NCI-H510A (cell line): ENCODE measurements around the gene GNA12.
"Not testable (repeated sequence)": the region's sequence is repeated elsewhere in the genome, so short reads cannot be mapped to it uniquely, and the experiment has no call there.

Experiments used
- DNase-seq: peaks from one replicate; lab custom pipeline; 2025; lab: John Stamatoyannopoulos, UW

The GNA12 gene

DNA sequence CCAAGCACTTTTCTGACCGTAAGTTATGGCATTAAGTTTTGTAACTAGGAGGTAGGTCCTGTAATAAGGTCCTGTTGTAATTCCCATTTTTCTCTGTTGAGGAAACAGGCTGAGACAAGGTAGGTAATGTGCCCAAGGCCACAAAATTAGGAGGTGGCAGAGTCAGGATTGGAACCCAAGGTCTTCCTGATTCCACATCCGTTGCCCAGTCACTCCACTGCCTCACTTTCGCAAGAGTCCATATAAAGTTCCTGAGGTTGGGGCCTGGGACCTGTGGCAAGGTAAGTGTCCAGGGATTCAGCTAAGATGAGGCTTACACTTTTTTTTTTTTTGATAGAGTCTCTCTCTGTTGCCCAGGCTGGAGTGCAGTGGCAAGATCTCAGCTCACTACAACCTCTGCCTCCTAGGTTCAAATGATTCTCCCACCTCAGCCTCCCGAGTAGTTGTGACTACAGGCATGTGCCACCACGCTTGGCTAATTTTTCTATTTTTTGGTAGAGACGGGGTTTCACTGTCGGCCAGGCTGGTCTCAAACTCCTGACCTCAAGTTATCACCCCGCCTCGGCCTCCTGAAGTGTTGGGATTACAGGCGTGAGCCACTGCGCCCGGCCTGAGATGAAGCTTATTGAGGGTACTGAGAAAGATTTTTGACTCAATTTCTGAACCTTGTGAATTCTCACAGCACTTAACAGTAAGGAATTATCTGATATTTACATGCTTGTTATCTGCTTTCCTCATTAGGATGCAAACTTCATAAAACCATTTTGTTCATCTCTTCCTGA, 20.3 kb upstream of the GNA12 start:
- no peak for DNase-seq

DNA sequence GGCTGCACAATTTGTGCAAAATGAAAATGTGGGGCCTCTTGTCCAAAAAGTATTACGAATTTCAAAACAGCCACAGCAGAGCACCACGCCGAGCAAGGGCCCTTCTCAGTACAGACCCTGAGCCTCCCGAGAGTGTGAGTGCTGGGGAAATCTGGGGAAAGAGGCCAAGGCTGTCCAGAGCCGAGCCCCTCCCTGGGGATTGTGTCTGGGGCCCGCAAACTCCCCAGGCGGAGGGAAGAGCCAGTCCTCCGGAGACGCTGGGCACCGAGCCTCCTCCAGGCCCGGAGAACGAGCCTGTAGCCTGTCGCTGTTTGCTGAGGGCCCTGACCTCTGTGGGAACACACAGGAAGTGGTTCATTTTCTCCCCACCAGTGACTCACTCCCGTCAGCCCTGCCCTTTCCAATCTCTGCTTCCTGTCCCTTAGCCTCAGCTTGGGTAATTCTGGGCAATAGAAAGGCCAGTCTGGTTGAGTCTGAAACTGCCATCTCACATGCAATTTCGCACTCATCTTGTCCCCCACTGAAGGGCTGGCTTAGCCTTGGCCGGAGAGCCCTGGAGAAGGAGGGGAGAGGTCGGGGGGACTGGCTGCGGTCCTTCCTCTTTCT, 19.5 kb upstream of the GNA12 start:
- peak; percentile 22 for DNase-seq

DNA sequence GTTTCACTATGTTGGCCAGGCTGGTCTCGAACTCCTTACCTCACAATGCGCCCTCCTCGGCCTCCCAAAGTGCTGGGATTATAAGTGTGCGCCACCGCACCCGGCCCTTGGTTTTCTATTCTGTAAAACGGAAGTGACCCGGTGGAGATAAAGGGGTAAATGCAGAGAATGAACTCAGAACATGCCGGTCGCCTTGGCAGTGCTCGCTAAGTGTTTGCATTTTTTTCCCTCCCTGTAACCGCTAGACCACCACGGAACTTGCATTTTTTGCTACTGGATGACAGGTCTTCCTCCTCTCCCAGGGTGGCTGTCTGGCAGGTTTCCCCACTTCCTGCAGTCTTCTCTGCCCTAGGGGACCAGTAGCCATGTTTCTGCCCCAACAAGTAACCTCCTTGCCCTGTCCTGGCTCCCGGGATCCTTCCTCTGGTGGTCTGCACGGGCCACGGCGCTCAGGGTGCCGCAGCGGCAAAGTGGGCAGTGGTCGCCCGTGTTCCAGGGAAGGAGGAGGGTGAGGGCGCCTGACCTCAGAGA, 18.8 kb upstream of the GNA12 start:
- no peak for DNase-seq

DNA sequence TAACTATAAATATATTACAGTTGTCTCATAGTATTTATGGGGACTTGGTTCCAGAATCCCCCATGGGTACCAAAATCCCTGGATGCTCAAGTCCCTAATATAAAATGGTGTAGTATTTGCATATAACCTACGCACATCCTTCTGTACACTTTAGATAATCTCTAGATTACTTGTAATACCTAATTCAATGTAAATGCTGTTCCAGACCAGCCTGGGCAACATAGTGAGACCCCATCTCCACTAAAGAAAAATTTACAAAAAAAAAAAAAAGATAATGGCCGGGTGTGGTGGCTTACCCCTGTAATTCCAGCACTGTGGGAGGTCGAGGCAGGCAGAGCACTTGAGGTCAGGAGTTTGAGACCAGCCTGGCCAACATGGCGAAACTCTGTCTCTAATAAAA, 17.4 kb upstream of the GNA12 start:
- no peak for DNase-seq

DNA sequence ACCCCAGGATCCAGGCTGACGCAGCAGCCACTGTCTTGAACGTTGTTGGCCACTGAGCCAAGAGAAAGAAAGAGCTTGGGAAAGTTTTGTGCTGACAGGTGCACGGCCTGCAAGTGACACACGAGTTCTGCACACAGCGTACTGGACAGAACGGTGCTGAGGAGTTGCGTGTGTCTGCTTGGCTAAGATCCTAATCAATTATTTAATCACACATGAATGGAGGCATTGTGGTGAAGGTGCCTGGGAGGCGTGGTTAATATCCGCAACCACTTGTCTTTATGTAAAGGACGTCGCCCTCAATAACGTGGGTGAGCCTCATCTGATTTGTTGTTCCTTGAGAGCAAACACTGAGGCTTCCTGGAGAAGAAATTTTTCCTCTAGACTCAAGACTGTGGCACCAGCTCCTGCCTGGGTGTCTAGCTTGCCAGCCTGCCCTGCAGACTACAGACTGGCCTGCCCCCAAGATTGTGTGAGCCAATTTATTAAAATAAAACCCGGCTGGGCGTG, 16.6 kb upstream of the GNA12 start:
- DNase-seq, result no peak

DNA sequence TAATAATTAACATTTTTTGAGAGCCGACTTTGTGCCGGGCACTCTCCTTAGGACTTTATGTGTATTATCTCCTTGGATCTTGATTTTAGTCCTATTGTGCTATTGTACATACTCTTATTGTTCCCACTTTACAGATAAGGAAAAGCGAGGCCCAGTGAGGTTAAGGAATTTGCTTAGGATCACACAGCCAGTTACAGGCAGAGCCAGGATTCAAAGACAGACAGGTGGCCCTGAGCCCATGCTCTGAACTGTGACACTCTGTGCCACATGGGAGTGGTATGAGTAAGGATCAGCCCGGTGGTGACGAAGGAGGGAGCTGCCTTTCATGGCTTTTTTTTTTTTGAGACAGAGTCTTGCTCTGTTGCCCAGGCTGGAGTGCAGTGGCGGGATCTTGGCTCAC, 15.8 kb upstream of the GNA12 start:
- DNase-seq, result no peak

DNA sequence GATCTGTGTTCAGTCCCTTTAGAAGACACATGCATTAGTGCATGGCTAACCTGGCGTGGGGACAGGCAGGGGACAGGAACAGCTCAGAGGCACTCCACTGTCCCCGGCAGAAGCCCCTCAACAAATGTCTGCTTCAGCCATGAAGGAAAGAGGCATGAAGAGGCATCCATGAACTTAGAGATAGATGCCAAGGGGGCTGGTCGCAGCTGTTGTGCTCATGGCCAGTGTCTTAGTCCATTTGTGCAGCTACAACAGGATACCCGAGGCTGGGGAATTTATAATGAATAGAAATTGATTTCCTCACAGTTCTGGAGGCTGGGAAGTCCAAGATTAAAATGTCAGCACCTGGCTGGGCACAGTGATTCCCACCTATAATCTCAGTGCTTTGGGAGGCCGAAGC, 14.5 kb upstream of the GNA12 start:
- DNase-seq, result no peak

- no peak for DNase-seq
Observed at GRCh38 chr7:2856388-2857169, 12.5 kb upstream of the GNA12 start.

GRCh38 chr7:2855386-2855785, 11.3 kb upstream of the GNA12 start:
- DNase-seq, result no peak

- DNase-seq, result not testable (repeated sequence)
Observed at GRCh38 chr7:2853552-2853951, 9.4 kb upstream of the GNA12 start.

- DNase-seq, result no peak
Observed at GRCh38 chr7:2853147-2853546, 9.0 kb upstream of the GNA12 start.

DNA sequence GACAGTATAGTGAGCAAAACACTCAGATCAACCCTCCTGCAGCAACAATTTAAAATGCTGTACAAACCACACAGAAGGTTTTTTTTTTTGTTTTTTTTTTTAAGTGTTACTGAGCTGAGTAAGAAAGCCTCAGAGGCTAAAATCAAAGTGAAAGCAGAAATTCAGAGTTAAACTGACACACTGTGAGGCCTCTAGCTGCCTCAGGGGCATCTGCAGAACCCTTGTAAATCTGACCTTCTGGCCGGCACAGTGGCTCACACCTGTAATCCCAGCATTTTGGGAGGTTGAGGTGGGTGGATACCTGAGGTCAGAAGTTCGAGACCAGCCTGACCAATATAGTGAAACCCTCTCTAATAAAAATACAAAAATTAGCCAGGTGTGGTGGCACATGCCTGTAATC, 7.4 kb upstream of the GNA12 start:
- no peak for DNase-seq

GRCh38 chr7:2849941-2850766, 6.0 kb upstream of the GNA12 start:
- no peak for DNase-seq

DNA sequence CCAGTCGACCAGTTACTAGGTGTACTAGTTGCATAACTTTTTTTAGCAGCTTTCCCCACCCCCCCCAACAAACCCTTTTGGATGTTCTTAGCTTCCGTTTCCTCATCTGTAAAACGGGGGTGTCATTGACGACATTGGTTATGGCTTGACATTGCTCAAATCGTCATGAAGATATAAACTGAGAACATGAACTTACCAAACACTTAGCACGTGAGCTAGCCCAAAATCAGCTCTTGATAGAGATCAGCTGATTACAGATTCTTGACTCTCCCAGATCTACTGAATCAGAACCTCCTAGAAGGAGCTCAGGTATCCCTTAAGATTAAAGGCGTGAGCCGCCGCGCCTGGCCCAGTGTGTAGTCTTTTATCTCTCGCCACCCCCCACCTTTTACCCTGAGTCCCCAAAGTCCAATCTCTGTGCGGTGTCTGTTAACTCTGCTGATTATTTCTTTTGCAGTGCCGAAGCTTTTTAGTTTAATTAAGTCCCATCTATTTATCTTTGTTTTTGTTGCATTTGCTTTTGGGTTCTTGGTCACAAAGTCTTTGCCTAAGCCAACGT, 1.0 kb upstream of the GNA12 start:
- no peak for DNase-seq

GRCh38 chr7:2843711-2844152, 376 bp downstream of the GNA12 start:
- DNase-seq, result no peak

GRCh38 chr7:2843191-2843685, 870 bp downstream of the GNA12 start:
- DNase-seq, result no peak

DNA sequence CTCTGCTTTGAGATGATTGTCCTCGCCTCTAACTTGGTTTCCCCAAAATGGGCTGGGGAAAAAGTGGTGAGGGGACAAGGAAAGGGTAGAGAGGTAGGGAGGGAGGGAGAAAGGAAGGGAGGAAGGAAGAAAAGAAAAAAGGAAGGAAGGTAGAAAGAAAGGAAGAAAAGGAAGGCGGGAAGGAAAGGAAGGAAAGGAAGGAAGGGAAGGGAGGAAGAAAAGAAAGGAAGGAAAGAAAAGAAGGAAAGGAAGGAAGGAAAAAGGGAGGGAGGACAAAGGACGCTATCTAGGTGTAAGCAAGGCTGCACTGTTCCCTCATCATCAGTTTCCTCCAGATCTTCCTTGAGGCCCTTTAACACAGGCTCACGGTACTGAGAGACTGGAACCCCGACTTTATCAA, 2.2 kb downstream of the GNA12 start:
- DNase-seq, result no peak

DNA sequence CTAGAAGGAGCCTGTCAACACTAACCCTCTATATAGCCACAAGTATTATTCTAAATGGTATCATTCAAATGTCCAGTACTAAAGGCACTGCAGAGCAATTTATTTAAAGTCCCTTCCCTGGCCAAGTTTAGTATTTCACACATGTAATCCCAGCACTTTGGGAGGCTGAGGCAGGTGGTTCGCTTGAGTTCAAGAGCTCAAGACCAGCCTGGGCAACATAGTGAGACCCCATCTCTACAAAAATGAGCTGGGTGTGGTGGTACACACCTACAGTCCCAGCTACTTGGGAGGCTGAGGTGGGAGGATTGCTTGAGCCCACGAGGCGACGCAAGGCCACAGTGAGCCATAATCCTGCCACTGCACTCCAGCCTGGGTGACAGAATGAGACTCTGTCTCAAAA, 3.6 kb downstream of the GNA12 start:
- no peak for DNase-seq

GRCh38 chr7:2838873-2839578, 5.1 kb downstream of the GNA12 start:
- no peak for DNase-seq

DNA sequence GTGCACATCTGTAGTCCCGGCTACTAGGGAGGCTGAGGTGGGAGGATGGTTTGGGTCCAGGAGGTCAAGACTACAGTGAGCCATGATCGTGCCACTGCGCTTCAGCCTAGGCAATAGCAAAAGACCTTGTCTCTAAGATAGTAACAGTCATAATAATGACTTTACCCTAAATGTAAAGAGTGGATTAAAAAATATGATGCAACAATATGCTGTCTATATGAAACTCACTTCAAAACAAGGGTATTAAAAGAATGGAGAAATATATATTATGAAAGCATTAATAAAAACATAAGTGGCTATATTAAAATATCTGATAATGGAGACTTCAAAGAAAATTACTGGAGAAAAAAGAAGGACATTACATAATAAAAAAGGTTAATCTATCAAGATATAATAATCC, 5.7 kb downstream of the GNA12 start:
- no peak for DNase-seq

DNA sequence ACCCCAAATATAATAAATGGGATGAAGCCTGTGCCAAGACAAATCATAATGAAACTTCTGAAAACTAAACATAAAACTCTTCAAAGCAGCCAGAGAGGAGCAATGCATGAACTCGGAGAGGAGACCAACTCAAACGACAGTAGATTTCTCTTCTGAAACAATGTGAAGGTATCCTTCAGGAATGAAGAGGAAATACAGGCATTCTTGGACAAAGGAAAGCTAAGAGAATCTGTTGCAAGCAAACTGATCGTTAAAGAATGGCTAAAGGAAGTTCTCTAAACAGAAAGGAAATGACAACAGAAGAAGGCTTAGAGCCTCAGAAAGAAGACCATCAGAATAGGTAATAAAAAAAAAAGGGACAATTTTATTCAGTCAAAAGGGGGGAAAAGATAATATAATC, 6.6 kb downstream of the GNA12 start:
- DNase-seq, result no peak
